Vagina (tissue), 2 donors: ENCODE data around the gene MAIP1.

Source experiments
- CTCF ChIP-seq, 3 experiments: fragments of 450-650 bp in 2 of 3; fragments of 200-600 bp in 1 of 3; sonication (generic) in 1 of 3; IDR thresholded peaks; one replicate each; pipeline ENCODE4 v1.5.1; 2017 to 2019; ENCODE audit warnings: antibody characterized with exemption in 3 of 3, mild to moderate bottlenecking in 2 of 3, moderate library complexity in 2 of 3
- POLR2AphosphoS5 ChIP-seq, 2 donors: sonication (generic); formaldehyde crosslinking; IDR thresholded peaks; one replicate each; pipeline ENCODE4 v1.9.0; 2017; ENCODE audit warnings: antibody characterized with exemption in 2 of 2, mild to moderate bottlenecking in 2 of 2, low read depth in 1 of 2; ENCODE audit not compliant: insufficient read depth in 1 of 2

- TF ChIP-seq POLR2AphosphoS5 (IDR thresholded peaks at IDR 0.05; ENCODE audit: insufficient read depth in 1 of 2, low read depth in 1 of 2) (no peak), CTCF (IDR thresholded peaks at IDR 0.05) (no peak)
Measured at GRCh38 chr2:199922856-199923255, 32.5 kb upstream of the MAIP1 start.
